ENCODE results near the gene KIF4B.

GRCh38 chr5:155049569-155050383, 36.2 kb downstream of the KIF4B start:
- TF ChIP-seq CTCF (IDR thresholded peaks at IDR 0.05) = no peak
- TF ChIP-seq POLR2A (IDR thresholded peaks at IDR 0.05) = no peak
